Activated naive CD4-positive, alpha-beta T cell treated with anti-CD3 and anti-CD28 coated beads, Interleukin-2, amount 50 U/mL, for 16 hours (primary cell): Measurements from ENCODE around the gene ZAP70.
"Not testable (repeated sequence)": the region's sequence is repeated elsewhere in the genome, so short reads cannot be mapped to it uniquely, and the experiment has no call there.

Experiments
- DNase-seq: peaks from one replicate; pipeline ENCODE4 v3.0.0-alpha.2; 2020

ZAP70 gene

GRCh38 chr2:97699765-97700444, 13.5 kb upstream of the ZAP70 start:
- DNase-seq, result peak; percentile 72

GRCh38 chr2:97701186-97701585, 12.2 kb upstream of the ZAP70 start:
- DNase-seq, result no peak

DNA sequence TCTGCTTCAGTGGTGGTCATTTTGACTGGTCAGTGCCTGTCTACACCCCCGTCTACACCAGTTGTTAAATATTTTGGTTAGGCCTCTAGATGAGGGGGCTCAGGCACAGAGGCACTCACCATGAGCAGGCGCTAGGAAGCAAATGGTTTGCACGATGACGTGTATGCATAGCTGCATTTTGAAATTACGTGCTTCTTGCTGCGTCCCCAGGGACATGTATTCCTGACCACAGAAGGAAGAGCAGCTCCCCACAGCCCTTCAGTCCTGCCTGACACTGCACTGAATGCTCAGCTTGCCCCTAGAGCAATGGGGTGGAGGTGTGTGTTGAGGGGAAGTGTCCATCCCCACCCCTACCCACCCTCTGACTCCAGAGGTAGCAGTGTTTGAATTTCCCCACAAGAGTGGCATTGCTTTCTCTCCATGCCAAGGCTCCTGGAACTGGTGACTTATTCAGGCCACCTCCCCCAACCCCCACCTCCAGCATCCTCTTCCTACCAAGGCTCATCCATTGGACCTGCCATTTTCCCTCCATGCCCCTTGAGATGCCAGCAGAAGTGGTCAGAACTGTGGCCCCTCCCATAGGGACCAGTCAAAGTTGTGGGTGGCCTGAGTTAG, 11.4 kb upstream of the ZAP70 start:
- DNase-seq, result no peak

DNA sequence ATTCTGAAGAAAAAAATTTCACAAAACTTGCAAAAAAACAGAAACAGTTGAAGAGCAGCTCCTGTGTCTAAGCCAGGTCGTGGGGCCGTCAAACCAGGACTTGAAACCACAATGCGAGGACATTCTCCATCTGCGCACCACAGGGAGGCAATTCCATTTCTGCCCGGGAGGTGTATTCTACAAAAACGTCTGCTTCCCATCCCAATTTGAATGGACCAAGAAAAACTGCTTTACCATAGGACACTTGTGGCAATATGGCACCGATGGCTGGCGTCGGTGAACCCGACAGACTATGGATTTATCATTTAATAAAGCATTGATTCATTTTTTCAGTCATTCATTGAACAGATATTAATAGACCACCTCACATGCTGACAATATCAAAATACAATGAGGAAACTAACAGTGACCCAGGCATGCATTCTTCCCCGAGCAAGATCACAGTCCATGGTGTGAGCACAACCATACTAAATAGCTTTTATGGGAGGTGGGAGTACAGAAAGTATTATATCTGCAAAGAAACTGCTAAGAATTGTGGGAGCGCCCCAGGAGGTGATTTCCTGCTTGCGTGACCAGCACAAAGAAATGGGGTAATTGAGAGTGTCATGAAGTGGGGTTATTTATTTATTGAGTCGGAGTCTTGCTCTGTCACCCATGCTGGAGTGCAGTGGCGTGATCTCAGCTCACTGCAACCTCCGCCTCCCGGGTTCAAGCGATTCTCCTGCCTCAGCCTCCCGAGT, 10.5 kb upstream of the ZAP70 start:
- DNase-seq, result no peak

- no peak for DNase-seq
These were observed 9.6 kb upstream of the ZAP70 start for GRCh38 chr2:97703741-97704140.

GRCh38 chr2:97704989-97705388, 8.4 kb upstream of the ZAP70 start:
- no peak for DNase-seq

DNA sequence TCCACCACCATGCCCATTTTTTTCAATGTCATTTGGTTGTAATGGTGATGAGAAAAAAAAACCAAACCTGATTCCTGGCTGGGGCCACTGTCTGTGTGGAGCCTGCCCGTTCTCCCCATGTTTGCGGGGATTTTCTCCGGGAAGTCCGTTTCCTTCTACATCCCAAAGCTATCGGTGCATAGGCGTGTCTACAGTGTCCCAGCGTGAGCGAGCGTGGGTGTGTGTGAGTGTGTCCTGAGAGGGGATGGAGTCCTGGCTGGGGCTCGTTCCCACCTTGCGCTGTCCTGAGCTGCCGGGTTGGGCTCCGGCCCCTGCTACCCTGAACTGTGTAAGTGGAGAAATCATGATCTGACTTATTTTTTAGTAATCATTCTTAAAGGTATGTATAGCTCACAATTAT, 7.3 kb upstream of the ZAP70 start:
- no peak for DNase-seq

DNA sequence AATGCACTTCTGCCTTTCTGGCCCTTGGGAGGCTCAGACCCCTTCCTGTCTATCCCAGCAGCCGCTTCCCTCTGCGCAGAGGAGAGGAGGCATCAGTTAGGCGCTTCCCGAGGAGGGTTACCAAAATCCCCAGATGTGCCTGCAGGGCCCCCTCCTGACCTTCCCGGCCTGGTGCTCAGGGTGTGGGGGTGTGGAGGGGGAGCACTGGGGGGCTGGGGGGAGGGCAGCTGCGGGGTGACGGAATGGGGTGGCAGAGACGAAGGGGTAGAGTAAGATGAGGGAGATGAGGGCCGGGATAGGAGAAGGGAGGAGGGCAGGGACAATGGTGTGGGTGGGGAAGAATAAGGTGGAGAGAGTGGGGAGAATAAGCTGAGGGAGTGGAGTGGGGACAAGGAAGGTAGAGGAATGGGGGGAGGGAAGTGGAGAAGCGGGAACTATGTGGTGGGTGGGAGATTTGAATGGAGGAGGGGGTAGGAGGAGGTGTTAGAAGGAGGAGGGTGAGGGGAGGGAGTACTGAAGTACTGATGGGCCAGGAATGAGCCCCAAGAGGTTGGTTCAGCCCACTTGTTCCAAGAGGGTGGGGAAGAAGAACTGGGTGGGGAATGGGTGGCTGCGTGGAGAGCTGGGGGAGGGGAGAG, 6.5 kb upstream of the ZAP70 start:
- DNase-seq, result no peak

GRCh38 chr2:97707362-97708047, 5.9 kb upstream of the ZAP70 start:
- DNase-seq, result no peak

DNA sequence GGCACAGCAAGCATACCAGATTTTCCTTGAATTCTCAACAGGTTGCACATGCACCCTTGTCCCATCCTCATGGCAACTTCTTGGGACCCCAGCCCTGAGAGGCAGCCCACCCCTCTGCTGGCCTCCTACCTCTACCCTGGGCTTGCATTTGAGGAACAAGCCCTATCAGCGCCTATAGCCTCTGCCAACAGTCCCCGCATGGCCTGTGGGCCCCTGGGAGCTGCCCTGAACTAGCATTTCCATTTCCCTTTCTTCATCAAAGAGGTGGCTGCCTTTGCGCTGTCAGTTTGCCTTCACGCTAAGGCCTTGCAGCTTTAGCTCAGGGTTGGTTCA, 5.4 kb upstream of the ZAP70 start:
- no peak for DNase-seq

DNA sequence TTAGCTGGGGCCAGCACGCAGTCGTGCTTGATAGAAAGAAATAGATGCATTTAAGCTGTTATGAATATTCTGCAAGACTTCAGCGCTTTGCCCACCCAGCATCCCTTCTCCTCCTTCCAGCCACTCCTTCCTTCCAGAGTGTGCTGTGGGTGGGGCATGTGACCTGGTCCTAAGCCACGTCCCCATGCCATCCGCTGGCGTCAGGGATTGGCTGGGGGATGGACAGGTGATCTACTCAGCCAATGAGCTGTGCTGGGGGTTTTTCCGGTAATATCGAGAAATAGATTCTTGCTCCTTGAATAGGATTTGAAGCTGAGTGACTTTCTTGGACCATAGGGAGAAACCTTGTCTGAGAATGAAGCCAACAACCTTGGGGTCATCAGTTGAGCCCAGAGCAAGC, 4.8 kb upstream of the ZAP70 start:
- no peak for DNase-seq

- DNase-seq, result no peak
These were observed 2.0 kb upstream of the ZAP70 start for GRCh38 chr2:97711394-97711711.

- not testable (repeated sequence) for DNase-seq
These were observed 1.2 kb upstream of the ZAP70 start for GRCh38 chr2:97712175-97712574.

- peak; percentile 52 for DNase-seq
These were observed 582 bp upstream of the ZAP70 start for GRCh38 chr2:97712693-97713295.

GRCh38 chr2:97714084-97714949, 941 bp downstream of the ZAP70 start:
- peak; percentile 32 for DNase-seq

- no peak for DNase-seq
These were observed 1.7 kb downstream of the ZAP70 start for GRCh38 chr2:97714950-97715652.

GRCh38 chr2:97715951-97716694, 2.7 kb downstream of the ZAP70 start:
- no peak for DNase-seq

DNA sequence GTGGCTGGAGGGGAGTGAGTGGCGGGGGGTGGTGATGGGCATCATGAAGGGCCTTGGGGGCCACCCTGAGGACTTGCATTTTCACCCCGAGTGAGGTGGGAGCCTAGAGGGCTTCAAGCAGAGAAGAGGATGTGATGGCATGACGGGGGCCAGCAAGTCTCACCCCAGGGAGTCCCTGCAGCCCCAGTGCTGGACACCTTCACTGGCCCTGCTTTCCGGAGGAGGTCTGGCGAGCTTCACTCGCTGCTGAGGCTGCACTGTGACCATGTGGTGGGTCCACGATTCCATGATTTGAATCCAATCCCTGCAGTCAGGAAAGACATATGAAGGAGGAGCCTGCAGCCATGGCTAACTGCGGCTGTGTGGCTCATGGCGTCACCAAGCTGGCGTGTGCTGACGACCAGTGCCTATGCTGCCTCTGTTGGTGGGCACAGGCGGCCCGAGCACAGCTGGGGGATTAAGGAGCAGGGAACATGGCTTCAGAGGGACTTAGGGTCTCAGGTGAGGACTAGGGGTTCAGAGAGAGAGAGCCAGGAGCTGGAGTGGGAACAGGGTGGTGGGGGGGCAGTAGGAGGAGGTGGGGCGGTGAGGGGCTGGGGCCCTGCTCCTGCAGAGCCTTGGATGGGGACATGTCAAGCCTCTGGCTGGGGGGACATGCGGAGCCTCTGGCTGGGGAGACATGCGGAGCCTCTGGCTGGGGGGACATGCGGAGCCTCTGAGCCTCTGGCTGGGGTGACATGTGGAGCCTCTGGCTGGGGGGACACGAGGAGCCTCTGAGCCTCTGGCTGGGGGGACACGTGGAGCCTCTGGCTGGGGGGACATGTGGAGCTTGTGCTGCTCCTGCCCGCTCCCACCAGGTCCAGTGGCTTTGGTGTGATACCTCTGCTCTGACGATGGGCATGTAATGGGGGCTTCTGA, 3.6 kb downstream of the ZAP70 start:
- DNase-seq, result no peak

GRCh38 chr2:97717613-97717995, 4.2 kb downstream of the ZAP70 start:
- no peak for DNase-seq
